DMS53 treated with DMSO at 0.1 percent for 48 hours (cell line): Measurements from ENCODE around the gene JCAD.
"Not testable (repeated sequence)": the region's sequence is repeated elsewhere in the genome, so short reads cannot be mapped to it uniquely, and the experiment has no call there.

ENCODE experiments used
- DNase-seq: peaks from one replicate; lab custom pipeline; 2025; ENCODE audit not compliant: unreplicated experiment; lab: John Stamatoyannopoulos, UW

Gene JCAD

GRCh38 chr10:29991382-29991781, 68.0 kb downstream of the JCAD start:
- DNase-seq: no peak

GRCh38 chr10:29987471-29987870, 71.9 kb downstream of the JCAD start:
- DNase-seq: no peak

- no peak for DNase-seq
Observed at GRCh38 chr10:29982997-29983648, 76.3 kb downstream of the JCAD start.

- no peak for DNase-seq
Observed at GRCh38 chr10:29981510-29981909, 77.9 kb downstream of the JCAD start.

GRCh38 chr10:29980084-29980483, 79.3 kb downstream of the JCAD start:
- DNase-seq: no peak

- DNase-seq: not testable (repeated sequence)
Observed at GRCh38 chr10:29979421-29979779, 80.0 kb downstream of the JCAD start.

- DNase-seq: no peak
Observed at GRCh38 chr10:29977171-29977570, 82.2 kb downstream of the JCAD start.

GRCh38 chr10:29976134-29976533, 83.3 kb downstream of the JCAD start:
- DNase-seq: no peak

- DNase-seq: no peak
Observed at GRCh38 chr10:29974773-29975172, 84.6 kb downstream of the JCAD start.

GRCh38 chr10:29973921-29974320, 85.5 kb downstream of the JCAD start:
- no peak for DNase-seq

- no peak for DNase-seq
Observed at GRCh38 chr10:29970576-29970975, 88.8 kb downstream of the JCAD start.

- no peak for DNase-seq
Observed at GRCh38 chr10:29970012-29970396, 89.4 kb downstream of the JCAD start.

GRCh38 chr10:29969255-29970011, 90.0 kb downstream of the JCAD start:
- DNase-seq: no peak

GRCh38 chr10:29968585-29968984, 90.8 kb downstream of the JCAD start:
- DNase-seq: no peak

- DNase-seq: no peak
Observed at GRCh38 chr10:29966269-29966668, 93.1 kb downstream of the JCAD start.
